A673 (cell line): ENCODE results near the gene SMARCC2.

ENCODE experiments used
- EZH2 ChIP-seq: fragments of 200-600 bp; sonication (generic); IDR thresholded peaks from 2 replicates; pipeline ENCODE4 v1.6.1; 2017; ENCODE audit warnings: borderline replicate concordance, low read depth, mild to moderate bottlenecking, mixed read lengths, antibody characterized with exemption, low read length; ENCODE audit not compliant: poor library complexity, severe bottlenecking
- TF ChIP-seq, protein P1 (sequence below): fragments of 300-800, 200-600 bp; sonication (generic); conservative IDR thresholded peaks from 2 replicates; pipeline ENCODE4 v1.5.1; 2017; ENCODE audit warnings: low read depth, mild to moderate bottlenecking, antibody characterized with exemption, low read length, moderate library complexity, mixed read lengths

DNA sequence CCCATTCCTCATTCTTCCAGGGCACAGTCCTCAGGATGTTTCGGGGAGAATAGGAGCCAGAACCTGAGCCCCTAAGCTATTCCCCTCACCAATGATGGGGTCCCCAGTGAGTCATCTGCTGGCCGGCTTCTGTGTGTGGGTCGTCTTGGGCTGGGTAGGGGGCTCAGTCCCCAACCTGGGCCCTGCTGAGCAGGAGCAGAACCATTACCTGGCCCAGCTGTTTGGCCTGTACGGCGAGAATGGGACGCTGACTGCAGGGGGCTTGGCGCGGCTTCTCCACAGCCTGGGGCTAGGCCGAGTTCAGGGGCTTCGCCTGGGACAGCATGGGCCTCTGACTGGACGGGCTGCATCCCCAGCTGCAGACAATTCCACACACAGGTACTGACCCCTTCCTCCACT is 41.9 kb upstream of the SMARCC2 start:
- no peak for TF ChIP-seq EZH2
- TF ChIP-seq, protein P1, sequence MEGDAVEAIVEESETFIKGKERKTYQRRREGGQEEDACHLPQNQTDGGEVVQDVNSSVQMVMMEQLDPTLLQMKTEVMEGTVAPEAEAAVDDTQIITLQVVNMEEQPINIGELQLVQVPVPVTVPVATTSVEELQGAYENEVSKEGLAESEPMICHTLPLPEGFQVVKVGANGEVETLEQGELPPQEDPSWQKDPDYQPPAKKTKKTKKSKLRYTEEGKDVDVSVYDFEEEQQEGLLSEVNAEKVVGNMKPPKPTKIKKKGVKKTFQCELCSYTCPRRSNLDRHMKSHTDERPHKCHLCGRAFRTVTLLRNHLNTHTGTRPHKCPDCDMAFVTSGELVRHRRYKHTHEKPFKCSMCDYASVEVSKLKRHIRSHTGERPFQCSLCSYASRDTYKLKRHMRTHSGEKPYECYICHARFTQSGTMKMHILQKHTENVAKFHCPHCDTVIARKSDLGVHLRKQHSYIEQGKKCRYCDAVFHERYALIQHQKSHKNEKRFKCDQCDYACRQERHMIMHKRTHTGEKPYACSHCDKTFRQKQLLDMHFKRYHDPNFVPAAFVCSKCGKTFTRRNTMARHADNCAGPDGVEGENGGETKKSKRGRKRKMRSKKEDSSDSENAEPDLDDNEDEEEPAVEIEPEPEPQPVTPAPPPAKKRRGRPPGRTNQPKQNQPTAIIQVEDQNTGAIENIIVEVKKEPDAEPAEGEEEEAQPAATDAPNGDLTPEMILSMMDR, result no peak
